Coronary artery (tissue), 2 donors: Measurements from ENCODE around the gene DPF3.

Source experiments
- DNase-seq: peaks from one replicate; pipeline ENCODE4 v3.0.0-alpha.2; 2017; ENCODE audit warnings: low spot score
- H3K27ac ChIP-seq, 2 donors: fragments of 200-600 bp; sonication (generic); one replicate each; pipeline ENCODE4 v1.5.1; 2016 to 2019
- H3K4me3 ChIP-seq: fragments of 200-600 bp; sonication (generic); 2 replicates; pipeline ENCODE4 v1.5.1; 2016; ENCODE audit warnings: mild to moderate bottlenecking, moderate library complexity
- TF ChIP-seq, protein P1 (sequence below): fragments of 200-600 bp; sonication (generic); IDR thresholded peaks from one replicate; pipeline ENCODE4 v1.5.1; 2019; ENCODE audit warnings: antibody characterized with exemption

Gene DPF3

DNA sequence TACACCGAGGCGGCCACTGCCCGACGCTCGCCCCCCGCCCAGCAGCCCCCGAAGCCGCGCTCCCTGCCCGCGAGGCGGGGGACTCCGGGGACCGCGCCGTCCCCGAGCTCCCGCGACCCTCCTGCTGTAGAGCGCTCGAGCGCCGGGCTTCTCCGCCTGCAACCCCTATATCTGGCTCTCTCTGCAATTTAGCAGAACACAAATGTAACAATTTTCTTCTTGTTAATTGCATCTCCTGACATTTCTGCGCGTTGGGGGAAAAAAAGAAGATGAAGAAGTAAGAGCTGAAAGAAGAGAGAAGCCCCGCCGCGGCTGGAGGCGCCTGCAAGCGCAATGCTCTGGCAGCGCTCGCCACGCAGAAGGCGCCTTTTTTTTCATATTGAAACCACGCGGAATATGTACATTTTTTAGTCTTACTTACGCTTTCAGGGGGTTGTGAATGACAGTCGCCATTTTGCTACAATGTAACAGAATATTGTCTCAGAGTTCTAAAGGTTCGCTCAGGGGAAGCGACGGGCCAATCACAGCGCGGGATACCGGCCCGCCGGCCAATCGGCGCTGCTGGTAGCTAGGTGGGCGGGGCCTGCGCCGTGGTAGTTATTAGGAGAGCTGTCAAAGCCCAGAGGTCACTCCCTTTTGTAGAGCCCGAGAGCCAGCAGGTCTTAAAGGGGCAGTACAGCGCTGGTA is at the start of gene DPF3:
TSS of gene DPF3 (minus strand) at position 466 of the 687 bp plus-strand sequence. CDS start at position 453, 13 bp downstream.
- peak within 1 kb of the TSS; percentile 85 for H3K4me3 ChIP-seq
- TF ChIP-seq, protein P1, sequence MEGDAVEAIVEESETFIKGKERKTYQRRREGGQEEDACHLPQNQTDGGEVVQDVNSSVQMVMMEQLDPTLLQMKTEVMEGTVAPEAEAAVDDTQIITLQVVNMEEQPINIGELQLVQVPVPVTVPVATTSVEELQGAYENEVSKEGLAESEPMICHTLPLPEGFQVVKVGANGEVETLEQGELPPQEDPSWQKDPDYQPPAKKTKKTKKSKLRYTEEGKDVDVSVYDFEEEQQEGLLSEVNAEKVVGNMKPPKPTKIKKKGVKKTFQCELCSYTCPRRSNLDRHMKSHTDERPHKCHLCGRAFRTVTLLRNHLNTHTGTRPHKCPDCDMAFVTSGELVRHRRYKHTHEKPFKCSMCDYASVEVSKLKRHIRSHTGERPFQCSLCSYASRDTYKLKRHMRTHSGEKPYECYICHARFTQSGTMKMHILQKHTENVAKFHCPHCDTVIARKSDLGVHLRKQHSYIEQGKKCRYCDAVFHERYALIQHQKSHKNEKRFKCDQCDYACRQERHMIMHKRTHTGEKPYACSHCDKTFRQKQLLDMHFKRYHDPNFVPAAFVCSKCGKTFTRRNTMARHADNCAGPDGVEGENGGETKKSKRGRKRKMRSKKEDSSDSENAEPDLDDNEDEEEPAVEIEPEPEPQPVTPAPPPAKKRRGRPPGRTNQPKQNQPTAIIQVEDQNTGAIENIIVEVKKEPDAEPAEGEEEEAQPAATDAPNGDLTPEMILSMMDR, result no peak
- DNase-seq, result peak; percentile 95
- H3K27ac ChIP-seq, result peak within 1 kb of the TSS; percentile 23 to 54

DNA sequence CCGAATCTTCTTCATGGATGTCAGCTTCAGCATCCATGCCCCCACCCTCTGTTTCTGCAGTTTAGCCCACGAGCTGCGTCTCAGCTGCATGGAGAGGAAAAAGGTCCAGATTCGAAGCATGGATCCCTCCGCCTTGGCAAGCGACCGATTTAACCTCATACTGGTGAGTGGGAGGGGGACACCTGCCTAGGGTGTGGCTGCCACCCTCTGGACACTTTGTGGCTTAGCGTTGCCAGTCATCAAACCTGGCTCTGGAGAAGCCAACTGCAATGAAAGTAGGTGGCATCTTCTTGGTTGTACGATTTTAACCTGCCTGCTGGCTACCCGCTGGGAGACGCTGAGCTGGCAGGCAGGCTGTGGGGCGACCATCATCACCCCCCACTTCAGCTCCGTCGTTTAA is 49.0 kb upstream of the DPF3 start:
- DNase-seq, result no peak
- TF ChIP-seq, protein P1, result no peak
- Histone ChIP-seq H3K4me3 (no peak overlapping the region), H3K27ac (no peak overlapping the region)

DNA sequence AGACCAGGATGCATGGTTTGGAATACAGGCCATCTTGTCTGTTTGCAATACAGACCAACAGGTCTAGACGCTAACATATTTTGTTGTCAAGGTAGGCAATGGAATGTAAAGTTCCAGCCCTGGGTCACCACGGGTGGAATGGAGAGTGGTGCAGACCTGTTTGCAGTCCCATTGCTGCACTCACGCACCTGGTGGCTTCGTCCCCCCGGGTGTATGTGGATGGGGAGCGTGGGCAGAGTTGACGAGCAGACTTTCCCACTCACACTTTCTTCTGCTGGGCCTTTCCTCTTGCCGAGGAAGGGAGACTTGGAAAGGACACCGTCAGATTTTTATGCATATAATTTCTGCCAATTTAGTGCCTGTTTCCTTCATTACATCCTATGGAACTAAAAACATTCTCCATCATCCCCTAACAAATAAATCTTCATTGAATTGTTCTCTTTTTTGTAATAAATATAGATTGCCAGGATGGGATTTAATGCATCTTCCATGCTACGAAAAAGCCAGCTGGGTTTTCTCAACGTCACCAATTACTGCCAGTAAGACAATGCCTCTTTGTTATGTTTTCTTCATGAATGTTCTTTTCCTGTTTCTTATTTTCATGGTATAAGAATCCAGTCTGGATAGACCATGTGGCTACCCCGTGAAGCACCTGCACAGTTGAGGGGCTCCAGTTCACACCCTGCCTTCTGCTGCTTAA is 47.5 kb upstream of the DPF3 start:
- no peak for DNase-seq
- no peak overlapping the region for H3K27ac ChIP-seq

DNA sequence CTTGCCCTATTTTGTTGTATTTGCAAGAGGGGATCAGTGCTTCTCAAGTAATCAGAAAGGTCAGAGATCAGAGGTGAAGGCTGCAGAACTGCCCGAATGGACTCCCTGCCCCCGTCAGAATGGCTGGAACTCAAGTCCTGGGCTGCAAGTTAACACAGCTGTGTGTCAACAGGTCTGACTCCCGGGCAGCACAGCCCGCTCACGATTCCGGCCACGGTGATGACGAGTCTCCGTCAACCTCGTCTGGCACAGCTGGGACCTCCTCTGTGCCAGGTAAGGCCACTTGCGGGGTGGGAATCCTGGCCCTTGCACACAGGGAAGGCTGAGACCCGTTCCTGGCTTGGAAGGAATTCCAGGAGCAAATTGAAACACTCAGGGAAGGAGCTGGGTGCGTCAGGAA is 45.7 kb upstream of the DPF3 start:
- H3K4me3 ChIP-seq, result no peak overlapping the region
- no peak for DNase-seq
- no peak overlapping the region for H3K27ac ChIP-seq
- TF ChIP-seq, protein P1, result no peak

More for the DNA sequence above, 47.5 kb upstream of the DPF3 start:
- TF ChIP-seq, protein P1, result no peak
- no peak overlapping the region for H3K4me3 ChIP-seq

DNA sequence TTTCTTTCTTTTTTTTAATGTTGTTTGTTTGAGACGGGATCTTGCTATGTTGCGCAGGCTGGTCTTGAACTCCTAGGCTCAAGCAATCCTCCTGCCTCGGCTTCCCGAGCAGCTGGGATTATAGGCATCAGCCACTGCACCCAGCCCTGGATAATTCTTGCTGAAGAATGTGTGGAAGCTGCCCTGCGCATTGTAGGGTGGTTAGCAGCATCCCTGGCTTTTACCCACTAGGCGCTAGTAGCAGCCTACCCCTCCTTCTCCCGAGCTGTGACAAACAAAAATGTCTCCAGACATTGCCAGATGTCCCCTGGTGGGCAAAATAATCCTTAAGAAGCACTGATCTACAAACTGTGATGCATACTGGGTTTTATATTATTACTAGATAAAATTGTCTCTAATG is 39.0 kb upstream of the DPF3 start:
- TF ChIP-seq, protein P1, result no peak
- peak; percentile 8 for DNase-seq
- no peak overlapping the region for H3K4me3 ChIP-seq
- no peak overlapping the region for H3K27ac ChIP-seq

DNA sequence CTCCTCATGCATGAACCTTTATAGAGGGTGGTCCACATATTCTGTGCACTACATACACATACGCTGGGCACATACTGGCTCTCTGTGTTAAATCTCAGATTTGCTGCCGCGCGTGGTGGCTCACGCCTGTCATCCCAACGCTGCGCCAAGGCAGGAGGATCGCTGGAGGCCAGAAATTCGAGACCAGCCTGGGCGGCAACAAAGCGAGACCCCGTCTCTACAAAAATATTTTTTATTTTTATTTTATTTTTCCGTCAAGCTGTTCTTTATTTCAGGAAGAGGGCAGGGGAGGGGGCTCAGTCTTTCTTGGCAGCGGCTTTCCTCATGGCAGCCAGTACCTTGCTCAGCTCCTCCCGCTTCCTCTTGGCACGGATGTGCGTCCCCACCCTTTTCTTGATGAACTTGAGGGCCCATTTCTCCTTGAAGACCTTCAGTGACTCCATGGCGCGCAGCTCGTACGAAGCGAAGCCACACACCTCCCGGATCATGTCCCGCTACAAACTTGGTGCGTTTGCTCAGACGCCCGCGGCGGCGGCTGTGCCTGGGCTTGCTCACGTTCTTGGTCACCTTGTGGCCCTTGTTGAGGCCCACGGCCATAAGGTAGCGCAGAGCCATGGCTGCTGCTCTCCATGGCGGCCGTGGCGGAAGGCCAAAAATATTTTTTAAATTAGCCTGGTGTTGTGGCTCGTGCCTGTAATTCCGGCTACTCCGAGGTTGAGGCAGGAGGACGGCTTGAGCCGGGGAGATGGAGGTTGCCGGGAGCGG is 35.6 kb upstream of the DPF3 start:
- Histone ChIP-seq H3K4me3 (no peak overlapping the region), H3K27ac (no peak overlapping the region)
- TF ChIP-seq, protein P1, result no peak
- peak; percentile 53 for DNase-seq
